ENCODE measurements around the gene MTHFR.

MTHFR gene

DNA sequence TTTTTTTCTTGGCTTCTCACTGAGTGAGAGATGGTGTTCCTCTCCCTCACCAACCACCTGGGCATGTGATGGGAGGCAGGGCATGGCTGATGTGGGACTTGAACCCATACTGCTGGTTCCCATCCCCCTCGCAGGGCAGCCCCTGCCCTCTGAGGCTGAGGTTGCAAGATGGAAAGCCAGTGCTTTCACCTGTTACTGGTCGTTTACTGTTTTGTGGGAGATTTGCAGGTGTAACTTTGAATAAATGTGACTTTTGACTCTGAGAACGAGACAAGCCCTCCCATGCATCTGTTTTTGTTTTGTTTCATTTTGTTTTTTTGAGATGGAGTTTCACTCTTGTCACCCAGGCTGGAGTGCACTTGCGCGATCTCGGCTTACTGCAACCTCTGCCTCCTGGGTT is 22.2 kb downstream of the MTHFR start:
- H3K9me3 Mint-ChIP-seq = no peaks in the 10 kb centered on the region
- H3K27me3 Mint-ChIP-seq = no peaks in the 10 kb centered on the region
- H3K27ac Mint-ChIP-seq = no peak overlapping the region
- no peaks in the 10 kb centered on the region for H3K36me3 Mint-ChIP-seq (ENCODE audit: low read depth)
- H3K4me1 Mint-ChIP-seq (ENCODE audit: low read depth) = peaks cover 9% of the 10 kb centered on the region
- H3K4me3 Mint-ChIP-seq = no peak overlapping the region

- Mint-ChIP-seq H3K27ac (no peak overlapping the region), H3K4me1 (ENCODE audit: low read depth) (peaks cover 9% of the 10 kb centered on the region), H3K4me3 (no peak overlapping the region), H3K27me3 (no peaks in the 10 kb centered on the region), H3K9me3 (no peaks in the 10 kb centered on the region), H3K36me3 (ENCODE audit: low read depth) (no peaks in the 10 kb centered on the region)
Observed at GRCh38 chr1:11782127-11782708, 23.5 kb downstream of the MTHFR start.

GRCh38 chr1:11781297-11781696 is 24.5 kb downstream of the MTHFR start:
- Mint-ChIP-seq H3K27me3 (no peaks in the 10 kb centered on the region), H3K4me1 (ENCODE audit: low read depth) (peaks cover 9% of the 10 kb centered on the region), H3K27ac (no peak overlapping the region), H3K9me3 (no peaks in the 10 kb centered on the region), H3K36me3 (ENCODE audit: low read depth) (no peaks in the 10 kb centered on the region), H3K4me3 (no peak overlapping the region)

DNA sequence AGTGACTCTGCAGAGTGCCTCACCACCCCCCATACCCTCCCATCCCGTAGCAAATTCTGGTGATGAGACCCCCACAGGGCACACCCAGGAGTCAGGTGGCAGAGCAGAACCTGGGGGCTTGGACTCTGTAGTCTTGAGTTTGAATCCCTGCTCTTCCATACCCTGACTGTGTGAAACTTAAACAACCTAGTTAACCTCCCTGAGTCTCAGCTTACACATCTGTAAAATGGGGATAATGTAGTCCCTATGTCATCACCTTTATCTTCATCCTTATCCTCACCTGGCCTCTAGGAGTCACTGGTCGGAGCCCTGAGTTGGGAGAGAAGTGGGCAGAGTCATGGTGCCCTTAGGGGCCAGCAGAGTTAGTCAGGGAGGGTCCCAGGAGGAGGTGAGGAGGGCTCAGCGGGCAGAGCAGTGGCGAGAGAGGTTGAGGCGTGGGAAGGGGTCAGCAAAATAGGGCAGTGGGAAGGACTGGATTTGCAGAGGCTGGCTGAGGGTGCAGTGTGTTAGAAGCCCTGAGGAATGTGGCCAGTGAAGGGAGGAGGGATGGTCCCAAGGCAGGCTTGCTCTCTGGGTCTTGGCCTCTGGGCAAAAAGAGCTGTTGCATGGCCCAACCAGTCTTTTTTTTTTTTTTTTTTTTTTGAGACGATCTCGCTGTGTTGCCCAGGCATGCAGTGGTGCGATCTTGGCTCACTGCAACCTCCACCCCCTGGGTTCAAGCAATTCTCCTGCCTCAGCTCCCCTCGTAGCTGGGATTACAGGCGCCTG is 25.2 kb downstream of the MTHFR start:
- Mint-ChIP-seq H3K4me3 (no peak overlapping the region), H3K27me3 (no peaks in the 10 kb centered on the region), H3K9me3 (no peaks in the 10 kb centered on the region), H3K4me1 (ENCODE audit: low read depth) (peaks cover 9% of the 10 kb centered on the region), H3K27ac (no peak overlapping the region), H3K36me3 (ENCODE audit: low read depth) (no peaks in the 10 kb centered on the region)

DNA sequence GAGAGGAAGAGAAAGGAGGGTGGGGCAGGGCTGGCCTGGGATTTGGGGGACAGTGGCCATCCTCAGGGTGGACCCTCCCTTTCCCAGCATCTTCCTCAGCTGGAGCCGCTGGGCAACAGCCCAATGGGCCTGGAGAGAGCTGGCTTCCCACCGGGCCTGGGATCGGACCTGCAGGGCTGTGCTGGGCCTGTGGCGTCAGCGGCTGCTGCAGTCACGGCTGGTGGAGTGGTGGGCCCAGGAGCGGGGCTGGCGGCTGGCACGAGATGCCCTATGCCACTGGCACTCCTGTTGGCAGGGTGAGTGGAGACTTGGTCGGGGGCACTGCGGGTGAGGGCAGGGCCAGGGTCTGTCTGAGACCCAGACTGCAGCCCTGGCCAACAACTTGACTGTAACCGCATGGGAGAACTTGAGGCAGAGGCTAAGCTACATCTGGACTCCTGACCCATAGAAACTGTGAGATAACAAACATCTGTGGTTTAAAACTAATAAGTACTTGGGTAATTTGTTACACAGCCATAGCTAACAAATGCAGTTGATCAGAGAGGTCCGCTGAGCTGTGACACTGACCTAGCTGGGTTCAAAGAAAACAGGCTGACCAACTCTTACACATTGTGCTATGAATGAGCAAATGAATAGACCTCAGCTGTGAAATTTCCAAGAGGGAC is 25.9 kb downstream of the MTHFR start:
- H3K27ac Mint-ChIP-seq = no peak overlapping the region
- no peaks in the 10 kb centered on the region for H3K9me3 Mint-ChIP-seq
- no peaks in the 10 kb centered on the region for H3K27me3 Mint-ChIP-seq
- no peaks in the 10 kb centered on the region for H3K36me3 Mint-ChIP-seq (ENCODE audit: low read depth)
- H3K4me3 Mint-ChIP-seq = no peak overlapping the region
- H3K4me1 Mint-ChIP-seq (ENCODE audit: low read depth) = peaks cover 3% of the 10 kb centered on the region

- Mint-ChIP-seq H3K36me3 (ENCODE audit: low read depth) (no peaks in the 10 kb centered on the region), H3K27ac (no peak overlapping the region), H3K27me3 (no peaks in the 10 kb centered on the region), H3K4me1 (ENCODE audit: low read depth) (no peaks in the 10 kb centered on the region), H3K9me3 (no peaks in the 10 kb centered on the region), H3K4me3 (no peak overlapping the region)
Observed at GRCh38 chr1:11778844-11779623, 26.7 kb downstream of the MTHFR start.

GRCh38 chr1:11778336-11778735 is 27.4 kb downstream of the MTHFR start:
- Mint-ChIP-seq H3K27ac (no peak overlapping the region), H3K4me3 (no peak overlapping the region), H3K4me1 (ENCODE audit: low read depth) (no peaks in the 10 kb centered on the region), H3K36me3 (ENCODE audit: low read depth) (no peaks in the 10 kb centered on the region), H3K9me3 (no peaks in the 10 kb centered on the region), H3K27me3 (no peaks in the 10 kb centered on the region)

GRCh38 chr1:11777658-11778322 is 28.0 kb downstream of the MTHFR start:
- Mint-ChIP-seq H3K4me3 (no peak overlapping the region), H3K27ac (no peak overlapping the region), H3K36me3 (ENCODE audit: low read depth) (no peaks in the 10 kb centered on the region), H3K9me3 (no peaks in the 10 kb centered on the region), H3K27me3 (no peaks in the 10 kb centered on the region), H3K4me1 (ENCODE audit: low read depth) (no peaks in the 10 kb centered on the region)

- H3K9me3 Mint-ChIP-seq = no peaks in the 10 kb centered on the region
- H3K4me3 Mint-ChIP-seq = no peak overlapping the region
- H3K27me3 Mint-ChIP-seq = no peaks in the 10 kb centered on the region
- H3K36me3 Mint-ChIP-seq (ENCODE audit: low read depth) = no peaks in the 10 kb centered on the region
- no peaks in the 10 kb centered on the region for H3K4me1 Mint-ChIP-seq (ENCODE audit: low read depth)
- no peak overlapping the region for H3K27ac Mint-ChIP-seq
Observed at GRCh38 chr1:11774753-11775152, 31.0 kb downstream of the MTHFR start.

DNA sequence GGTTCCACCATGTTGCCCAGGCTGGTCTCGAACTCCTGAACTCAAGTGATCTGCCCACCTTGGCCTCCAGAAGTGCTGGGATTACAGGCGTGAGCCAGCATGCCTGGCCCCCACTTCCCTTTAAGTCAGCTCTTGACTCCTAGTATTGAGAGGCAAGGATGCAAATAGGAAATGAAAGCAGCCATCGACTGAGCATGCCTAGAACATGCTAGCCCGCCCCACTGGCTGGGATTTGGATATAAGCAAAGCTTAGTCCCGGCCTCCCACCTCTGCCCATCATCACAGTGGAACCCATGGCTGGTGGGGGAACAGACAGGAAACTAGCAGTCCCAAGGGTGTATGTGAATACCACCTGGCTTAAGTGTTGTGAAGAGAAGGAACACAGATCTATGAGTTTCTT is 33.3 kb downstream of the MTHFR start:
- no peak overlapping the region for H3K27ac Mint-ChIP-seq
- H3K9me3 Mint-ChIP-seq = no peaks in the 10 kb centered on the region
- H3K4me3 Mint-ChIP-seq = no peak overlapping the region
- H3K36me3 Mint-ChIP-seq (ENCODE audit: low read depth) = no peaks in the 10 kb centered on the region
- H3K4me1 Mint-ChIP-seq (ENCODE audit: low read depth) = no peaks in the 10 kb centered on the region
- H3K27me3 Mint-ChIP-seq = no peaks in the 10 kb centered on the region

DNA sequence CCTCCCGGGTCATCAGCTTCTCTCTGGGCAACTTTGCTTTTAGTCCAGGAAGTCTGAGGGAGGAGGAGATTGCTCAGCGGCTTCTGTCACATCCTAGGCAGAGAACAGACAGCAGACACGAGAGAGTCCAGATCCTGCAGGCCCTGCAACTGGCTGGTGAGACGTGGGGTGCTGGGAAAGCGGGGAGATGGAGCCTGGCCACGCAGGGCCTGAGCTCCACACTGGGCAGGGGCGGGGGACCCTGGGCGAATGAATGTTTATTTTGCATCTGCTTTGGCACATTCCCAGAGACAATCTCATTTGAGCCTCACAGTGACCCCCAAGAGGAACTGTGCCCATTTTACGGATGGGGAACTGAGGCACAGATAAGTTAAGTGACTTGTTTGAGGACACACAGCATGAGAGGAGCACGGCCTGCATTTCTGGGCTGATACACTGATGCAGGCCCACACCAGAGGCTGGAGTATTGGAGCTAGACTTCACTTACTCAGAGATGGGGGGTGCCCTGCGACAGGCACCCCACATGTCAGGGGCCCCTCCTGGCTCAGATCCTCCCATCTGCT is 34.2 kb downstream of the MTHFR start:
- Mint-ChIP-seq H3K4me3 (no peak overlapping the region), H3K27ac (no peak overlapping the region), H3K9me3 (no peaks in the 10 kb centered on the region), H3K4me1 (ENCODE audit: low read depth) (no peaks in the 10 kb centered on the region), H3K27me3 (no peaks in the 10 kb centered on the region), H3K36me3 (ENCODE audit: low read depth) (no peaks in the 10 kb centered on the region)

DNA sequence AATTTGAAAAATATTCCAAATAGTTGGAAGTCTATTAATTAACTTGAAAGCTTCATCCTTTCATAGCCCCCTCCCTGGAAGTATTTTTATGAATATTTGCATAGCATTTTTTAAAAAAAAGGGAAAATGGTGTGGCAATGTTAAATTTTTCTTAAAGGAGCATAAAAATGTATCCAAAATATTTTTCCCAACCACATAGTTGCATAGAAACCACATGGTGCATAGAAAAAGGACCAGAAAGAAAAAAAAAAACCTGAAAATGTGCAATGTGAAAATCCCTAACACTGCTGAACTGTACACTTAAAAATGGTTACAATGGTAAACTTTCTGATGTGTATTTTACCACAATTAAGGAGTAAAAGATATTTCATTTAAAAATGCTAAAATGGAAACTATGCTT is 35.8 kb downstream of the MTHFR start:
- no peaks in the 10 kb centered on the region for H3K4me1 Mint-ChIP-seq (ENCODE audit: low read depth)
- H3K27ac Mint-ChIP-seq = no peak overlapping the region
- H3K4me3 Mint-ChIP-seq = no peak overlapping the region
- H3K27me3 Mint-ChIP-seq = no peaks in the 10 kb centered on the region
- no peaks in the 10 kb centered on the region for H3K36me3 Mint-ChIP-seq (ENCODE audit: low read depth)
- no peaks in the 10 kb centered on the region for H3K9me3 Mint-ChIP-seq

- no peak overlapping the region for H3K4me3 Mint-ChIP-seq
- H3K27ac Mint-ChIP-seq = no peak overlapping the region
- H3K36me3 Mint-ChIP-seq (ENCODE audit: low read depth) = no peaks in the 10 kb centered on the region
- no peaks in the 10 kb centered on the region for H3K27me3 Mint-ChIP-seq
- no peaks in the 10 kb centered on the region for H3K4me1 Mint-ChIP-seq (ENCODE audit: low read depth)
- H3K9me3 Mint-ChIP-seq = no peaks in the 10 kb centered on the region
Observed at GRCh38 chr1:11769274-11769673, 36.5 kb downstream of the MTHFR start.

- H3K27me3 Mint-ChIP-seq = no peaks in the 10 kb centered on the region
- no peak overlapping the region for H3K4me3 Mint-ChIP-seq
- no peaks in the 10 kb centered on the region for H3K9me3 Mint-ChIP-seq
- H3K4me1 Mint-ChIP-seq (ENCODE audit: low read depth) = no peaks in the 10 kb centered on the region
- no peak overlapping the region for H3K27ac Mint-ChIP-seq
- H3K36me3 Mint-ChIP-seq (ENCODE audit: low read depth) = no peaks in the 10 kb centered on the region
Observed at GRCh38 chr1:11768821-11769220, 36.9 kb downstream of the MTHFR start.

All from stimulated activated naive CD8-positive, alpha-beta T cell treated with anti-CD3 and anti-CD28 coated beads, Interleukin-15, Interleukin-2, amounts not matched to agents 100 ng/mL and 50 ng/mL, for 24 hours (primary cell).